ENCODE data around the gene TARS3.

DNA sequence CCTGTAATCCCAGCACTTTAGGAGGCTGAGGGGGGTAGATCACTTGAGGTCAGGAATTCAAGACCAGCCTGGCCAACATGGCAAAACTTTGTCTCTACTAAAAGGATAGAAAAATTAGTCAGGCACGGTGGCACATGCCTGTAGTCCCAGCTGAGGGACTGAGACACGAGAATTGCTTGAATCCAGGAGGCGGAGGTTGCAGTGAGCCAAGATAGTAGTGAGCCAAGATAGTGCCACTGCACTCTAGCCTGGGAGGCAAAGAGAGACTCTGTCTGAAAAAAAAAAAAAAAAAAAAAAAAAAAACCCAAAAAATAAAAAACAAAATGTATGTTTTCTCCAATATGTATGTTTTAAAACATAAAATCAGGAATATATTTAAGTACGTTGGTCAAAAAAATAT is 16.3 kb downstream of the TARS3 start:
- TF ChIP-seq, protein P1, sequence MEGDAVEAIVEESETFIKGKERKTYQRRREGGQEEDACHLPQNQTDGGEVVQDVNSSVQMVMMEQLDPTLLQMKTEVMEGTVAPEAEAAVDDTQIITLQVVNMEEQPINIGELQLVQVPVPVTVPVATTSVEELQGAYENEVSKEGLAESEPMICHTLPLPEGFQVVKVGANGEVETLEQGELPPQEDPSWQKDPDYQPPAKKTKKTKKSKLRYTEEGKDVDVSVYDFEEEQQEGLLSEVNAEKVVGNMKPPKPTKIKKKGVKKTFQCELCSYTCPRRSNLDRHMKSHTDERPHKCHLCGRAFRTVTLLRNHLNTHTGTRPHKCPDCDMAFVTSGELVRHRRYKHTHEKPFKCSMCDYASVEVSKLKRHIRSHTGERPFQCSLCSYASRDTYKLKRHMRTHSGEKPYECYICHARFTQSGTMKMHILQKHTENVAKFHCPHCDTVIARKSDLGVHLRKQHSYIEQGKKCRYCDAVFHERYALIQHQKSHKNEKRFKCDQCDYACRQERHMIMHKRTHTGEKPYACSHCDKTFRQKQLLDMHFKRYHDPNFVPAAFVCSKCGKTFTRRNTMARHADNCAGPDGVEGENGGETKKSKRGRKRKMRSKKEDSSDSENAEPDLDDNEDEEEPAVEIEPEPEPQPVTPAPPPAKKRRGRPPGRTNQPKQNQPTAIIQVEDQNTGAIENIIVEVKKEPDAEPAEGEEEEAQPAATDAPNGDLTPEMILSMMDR (IDR thresholded peaks at IDR 0.05) = no peak
- TF ChIP-seq POLR2A (IDR thresholded peaks at IDR 0.05) = no peak

All from thyroid gland (tissue), 4 donors.